Ovary (tissue), 10 donors: ENCODE data around the gene TULP4. TPM values are rescaled to one million over a fixed set of nuclear protein-coding genes. Genes with fewer than 3 reads are reported as not detected.

Source experiments
- DNase-seq, 5 donors: peaks; one replicate each; pipeline ENCODE4 v3.0.0-alpha.2; 2019 to 2020
- H3K27ac ChIP-seq, 2 donors: fragments of 200-600 bp; one replicate each; pipeline versions ENCODE4 v1.5.1 to v1.8.0; 2019 to 2022
- H3K27me3 ChIP-seq: fragments of 200-600 bp; one replicate; pipeline ENCODE4 v1.8.0; 2022
- H3K36me3 ChIP-seq: fragments of 200-600 bp; sonication (generic); one replicate; pipeline ENCODE4 v1.5.1; 2019
- H3K4me1 ChIP-seq: one replicate; pipeline ENCODE4 v1.8.1; 2013; ENCODE audit warnings: mild to moderate bottlenecking, moderate library complexity; ENCODE audit not compliant: insufficient read depth
- H3K4me3 ChIP-seq: fragments of 200-600 bp; sonication (generic); one replicate; pipeline ENCODE4 v1.5.1; 2017
- H3K9me3 ChIP-seq, 2 donors: fragments of 200-600 bp in 1 of 2; sonication (generic) in 1 of 2; one replicate each; pipeline versions ENCODE4 v1.5.1 to v1.8.1; 2013 to 2019; ENCODE audit warnings: mild to moderate bottlenecking in 1 of 2, moderate library complexity in 1 of 2
- EP300 ChIP-seq: sonication (generic); formaldehyde crosslinking; IDR thresholded peaks from one replicate; pipeline ENCODE4 v1.6.1; 2017; ENCODE audit warnings: antibody characterized with exemption
- POLR2A ChIP-seq: fragments of 450-650 bp; IDR thresholded peaks from one replicate; pipeline ENCODE4 v1.6.1; 2017; ENCODE audit warnings: antibody characterized with exemption, mild to moderate bottlenecking, moderate library complexity
- WGBS, 3 donors: extraction: QIAGEN DNeasy Blood & Tissue Kit in 1 of 3; methylation state at CpG; one replicate each; pipeline versions ENCODE4 v1.1.5 to v1.1.7; 2013 to 2017; 5-methylcytosine and 5-hydroxymethylcytosine counted together
- intact Hi-C, 4 donors: fragments of 100-400 bp; cut with DNase I; formaldehyde crosslinking; loops; one replicate each; pipeline versions ENCODE4 v1.11.0 to v1.15.1; 2022 to 2023
- long read RNA-seq, 3 donors: library from polyadenylated mRNA in 2 of 3; unstranded in 2 of 3; transcript quantifications; one replicate each; pipeline ENCODE4 v2.0.0 and lab custom pipeline, GENCODE V29; 2021 to 2026
- polyA plus RNA-seq, 2 donors: library from polyadenylated mRNA; stranded (reverse); fragments of 200-250 nt in 1 of 2; fragments of 350-450 nt in 1 of 2; fragmentation: Illumina TruSeq in 1 of 2; extraction: RNeasy Lipid Tissue Mini Kit (QIAGEN cat#74804) in 1 of 2; gene quantifications; one replicate each; pipeline ENCODE4 v1.2.3, GENCODE V29; 2013 to 2014
- total RNA-seq, 7 donors: library from RNA; depleted of rRNA in 2 of 7; stranded (reverse); fragments of >200 nt in 2 of 7; fragmentation: NEBNext Ultra II Directional in 3 of 7; extraction: Animal tissue kit (Norgen Biotek cat#: 25700) in 3 of 7; gene quantifications; one replicate each; pipeline versions ENCODE4 v1.1.0 to v1.2.4, GENCODE V29; 2016 to 2023
- TF ChIP-seq, protein P1 (sequence below), 3 donors: fragments of 450-650 bp in 2 of 3; fragments of 200-600 bp in 1 of 3; IDR thresholded peaks; one replicate each; pipeline versions ENCODE4 v1.5.1 to v1.8.0; 2016 to 2022; ENCODE audit warnings: antibody characterized with exemption in 3 of 3, mild to moderate bottlenecking in 1 of 3
- donor health status: DM: no; HTN: no; CAD: no; lungs with moderate emphysema.
- donor health status: DM: no; HTN: no; CAD: no.
- donor health status: Bipolar disorder and iron deficiency.
- donor health status: DM: yes; HTN: yes; CAD: no.
- donor health status: DM: no; HTN: no; CAD: no.
- donor health status: DM: yes; HTN: yes; CAD: no.

Gene TULP4
- total RNA-seq, result 100 to 1,000 TPM in 2 of 7 donors, 10 to 100 TPM in 5; 64.6 to 152 (median 92.9) TPM
- polyA plus RNA-seq, result 1 to 10 TPM; 7.5 to 8.5 TPM
- long read RNA-seq, donor 1, partial matches to known transcripts, result 1 of 10 reads
- long read RNA-seq, donor 1, other reads (novel, unspliced or antisense), result 8 of 10 reads
- long read RNA-seq, donor 2, partial matches to known transcripts, result 0 of 3 reads
- long read RNA-seq, donor 2, other reads (novel, unspliced or antisense), result 0 of 3 reads
- long read RNA-seq, donor 3, partial matches to known transcripts, result 3 of 11 reads
- long read RNA-seq, donor 3, other reads (novel, unspliced or antisense), result 8 of 11 reads

DNA sequence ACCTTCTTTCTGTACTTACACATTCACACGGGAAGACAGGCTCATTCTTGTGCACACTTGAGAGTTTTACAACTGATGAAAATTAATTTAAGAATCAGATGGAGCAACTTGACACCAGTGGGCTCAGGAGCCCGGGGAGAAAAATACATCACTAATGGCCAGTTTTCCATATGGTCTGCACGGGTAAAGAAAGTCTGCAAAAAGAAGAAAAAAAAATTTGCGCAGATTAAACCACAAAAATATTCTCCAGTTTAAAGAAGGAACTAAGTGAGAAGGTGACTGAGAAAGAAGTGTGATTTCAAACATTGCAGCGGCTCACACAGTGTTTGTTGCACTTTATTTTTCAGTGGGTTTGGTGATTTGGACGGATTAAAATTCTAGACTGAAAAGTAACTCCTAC is at the start of gene TULP4:
TSS of gene TULP4 (plus strand) at position 301 of the 400 bp plus-strand sequence. CDS start 1,552 bp downstream, outside the sequence.
- TF ChIP-seq EP300 (no peak), POLR2A (no peak)
- TF ChIP-seq, protein P1, sequence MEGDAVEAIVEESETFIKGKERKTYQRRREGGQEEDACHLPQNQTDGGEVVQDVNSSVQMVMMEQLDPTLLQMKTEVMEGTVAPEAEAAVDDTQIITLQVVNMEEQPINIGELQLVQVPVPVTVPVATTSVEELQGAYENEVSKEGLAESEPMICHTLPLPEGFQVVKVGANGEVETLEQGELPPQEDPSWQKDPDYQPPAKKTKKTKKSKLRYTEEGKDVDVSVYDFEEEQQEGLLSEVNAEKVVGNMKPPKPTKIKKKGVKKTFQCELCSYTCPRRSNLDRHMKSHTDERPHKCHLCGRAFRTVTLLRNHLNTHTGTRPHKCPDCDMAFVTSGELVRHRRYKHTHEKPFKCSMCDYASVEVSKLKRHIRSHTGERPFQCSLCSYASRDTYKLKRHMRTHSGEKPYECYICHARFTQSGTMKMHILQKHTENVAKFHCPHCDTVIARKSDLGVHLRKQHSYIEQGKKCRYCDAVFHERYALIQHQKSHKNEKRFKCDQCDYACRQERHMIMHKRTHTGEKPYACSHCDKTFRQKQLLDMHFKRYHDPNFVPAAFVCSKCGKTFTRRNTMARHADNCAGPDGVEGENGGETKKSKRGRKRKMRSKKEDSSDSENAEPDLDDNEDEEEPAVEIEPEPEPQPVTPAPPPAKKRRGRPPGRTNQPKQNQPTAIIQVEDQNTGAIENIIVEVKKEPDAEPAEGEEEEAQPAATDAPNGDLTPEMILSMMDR (IDR thresholded peaks at IDR 0.05), result no peak
- WGBS, 3 donors, result 76 to 77% (median 77%) methylated on average over 6 of the region's 6 CpGs
- Histone ChIP-seq H3K9me3 (no peaks in the 10 kb centered on the region), H3K4me3 (no peak within 1 kb of the TSS), H3K27me3 (no peaks in the 10 kb centered on the region), H3K27ac (no peak within 1 kb of the TSS), H3K36me3 (no peaks in the 10 kb centered on the region), H3K4me1 (no peaks in the 10 kb centered on the region)
- intact Hi-C loops, result no loop called here
- DNase-seq, result no peak

DNA sequence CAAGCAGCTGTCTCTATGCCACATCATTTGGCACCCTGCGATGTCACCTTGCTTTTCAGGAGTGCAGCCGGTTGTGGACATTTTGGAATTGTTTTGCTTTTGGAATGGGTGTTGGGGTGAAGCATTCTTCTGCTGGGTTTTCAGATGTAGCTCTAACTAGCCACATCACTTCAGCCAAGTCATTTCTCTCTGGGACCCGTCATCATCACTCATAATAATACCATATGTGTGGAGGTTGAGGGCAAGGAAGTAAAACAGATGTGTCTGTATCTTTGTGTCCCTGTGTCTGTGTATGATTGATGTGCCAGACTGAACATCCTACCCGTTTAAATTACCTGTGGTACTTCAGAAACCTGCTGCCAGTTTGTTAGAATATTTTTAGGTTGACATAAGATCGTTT is 49.5 kb upstream of the TULP4 start:
- H3K27ac ChIP-seq, result no peak overlapping the region
- WGBS, 3 donors, result 70 to 84% (median 74%) methylated on average over 5 of the region's 5 CpGs
- H3K36me3 ChIP-seq, result no peaks in the 10 kb centered on the region
- no peaks in the 10 kb centered on the region for H3K9me3 ChIP-seq
- no peak for DNase-seq
- no peaks in the 10 kb centered on the region for H3K27me3 ChIP-seq
- intact Hi-C loops, result no loop called here
- H3K4me3 ChIP-seq, result no peak overlapping the region
- H3K4me1 ChIP-seq, result no peaks in the 10 kb centered on the region
- TF ChIP-seq, protein P1 (IDR thresholded peaks at IDR 0.05), result no peak
- TF ChIP-seq EP300 (no peak), POLR2A (no peak)

DNA sequence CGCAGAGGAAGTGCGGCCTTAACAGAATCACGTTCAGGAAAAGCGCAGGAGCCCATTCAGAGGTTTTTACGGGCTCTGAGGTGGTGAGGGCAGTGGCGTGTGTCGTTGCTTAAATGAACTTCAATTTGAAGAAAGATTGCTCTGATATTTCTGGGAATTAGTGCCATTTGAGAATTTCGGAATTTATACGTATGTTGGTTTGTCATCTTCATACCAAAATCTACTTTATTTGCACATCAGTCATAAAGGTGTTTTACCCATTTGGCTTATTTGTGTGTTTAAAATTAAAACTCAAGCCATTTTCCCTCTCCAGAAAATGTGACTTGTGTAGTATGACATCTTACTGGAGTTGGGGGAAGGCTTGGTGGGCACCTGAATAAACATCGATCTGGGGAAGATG is 48.1 kb upstream of the TULP4 start:
- intact Hi-C loops, result no loop called here
- 98% methylated on average over 10 of the region's 10 CpGs for WGBS, 3 donors
- no peak overlapping the region for H3K4me3 ChIP-seq
- no peak for TF ChIP-seq EP300
- no peak for TF ChIP-seq POLR2A
- TF ChIP-seq, protein P1 (IDR thresholded peaks at IDR 0.05), result no peak
- H3K27ac ChIP-seq, result no peak overlapping the region
- H3K4me1 ChIP-seq, result peaks cover 1% of the 10 kb centered on the region
- H3K9me3 ChIP-seq, result no peaks in the 10 kb centered on the region
- H3K27me3 ChIP-seq, result no peaks in the 10 kb centered on the region
- DNase-seq, result no peak
- H3K36me3 ChIP-seq, result no peaks in the 10 kb centered on the region

GRCh38 chr6:158266131-158266530 is 46.1 kb upstream of the TULP4 start:
- TF ChIP-seq, protein P1 (IDR thresholded peaks at IDR 0.05), result no peak
- TF ChIP-seq EP300 (no peak), POLR2A (no peak)
- Histone ChIP-seq H3K36me3 (no peaks in the 10 kb centered on the region), H3K27me3 (no peaks in the 10 kb centered on the region), H3K9me3 (no peaks in the 10 kb centered on the region), H3K4me1 (peaks cover 1% of the 10 kb centered on the region), H3K27ac (no peak overlapping the region), H3K4me3 (no peak overlapping the region)
- intact Hi-C loops, result no loop called here
- no peak for DNase-seq
- 94 to 97% (median 96%) methylated on average over 9 of the region's 9 CpGs for WGBS, 3 donors
